HuH-7.5 (cell line): ENCODE data around the gene WDR76.

Experiments used
- DNase-seq: peaks from one replicate; pipeline ENCODE4 v3.0.0; 2011; ENCODE audit warnings: low spot score

Gene WDR76

DNA sequence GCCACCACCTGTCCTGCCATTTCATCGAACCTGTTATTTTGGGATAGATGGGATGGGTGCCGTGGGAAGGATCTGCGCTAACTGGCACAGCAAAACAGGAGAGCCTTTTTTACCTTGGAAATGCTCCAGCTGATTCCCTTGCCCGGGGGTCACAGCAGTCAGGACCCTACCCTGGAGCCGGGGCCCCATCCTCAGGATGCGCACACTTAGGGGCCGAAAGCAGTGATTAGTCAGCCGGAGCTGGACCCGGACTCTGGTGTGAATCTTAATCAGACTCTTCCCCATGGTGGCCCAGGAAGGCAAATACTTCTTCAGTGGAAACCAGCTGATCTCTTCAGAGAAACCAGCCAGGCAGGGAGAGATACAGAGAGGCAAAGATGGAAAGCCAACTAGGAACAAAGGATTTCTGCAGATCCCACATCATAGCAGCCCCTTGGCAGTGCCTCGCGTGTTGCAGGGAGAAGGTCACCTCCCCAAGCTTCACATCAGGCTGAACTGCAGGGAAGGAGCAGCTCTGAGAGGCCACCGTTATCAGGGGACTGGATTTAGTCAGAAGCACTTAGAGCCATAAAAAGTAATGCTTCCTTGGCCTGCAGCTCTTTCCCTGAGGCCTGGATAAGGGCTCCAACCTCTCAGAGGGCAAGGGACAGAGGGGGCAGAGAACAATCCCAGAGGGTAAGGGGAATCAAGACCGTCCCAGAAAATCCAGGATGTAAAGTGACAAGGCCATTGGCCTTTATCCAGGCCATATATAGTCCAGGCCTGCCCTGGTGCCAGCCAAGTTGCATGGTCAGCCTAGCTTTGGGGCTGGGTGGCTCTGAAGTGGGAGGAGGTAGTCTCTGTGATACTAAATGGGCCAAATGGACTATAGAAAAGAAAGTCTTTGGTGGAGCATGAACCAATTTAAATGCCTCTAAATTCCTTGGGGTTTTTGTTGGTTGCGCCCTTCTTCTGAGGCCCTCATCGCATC is 52.9 kb downstream of the WDR76 start:
- DNase-seq, result no peak

GRCh38 chr15:43880406-43881194 is 53.8 kb downstream of the WDR76 start:
- no peak for DNase-seq

DNA sequence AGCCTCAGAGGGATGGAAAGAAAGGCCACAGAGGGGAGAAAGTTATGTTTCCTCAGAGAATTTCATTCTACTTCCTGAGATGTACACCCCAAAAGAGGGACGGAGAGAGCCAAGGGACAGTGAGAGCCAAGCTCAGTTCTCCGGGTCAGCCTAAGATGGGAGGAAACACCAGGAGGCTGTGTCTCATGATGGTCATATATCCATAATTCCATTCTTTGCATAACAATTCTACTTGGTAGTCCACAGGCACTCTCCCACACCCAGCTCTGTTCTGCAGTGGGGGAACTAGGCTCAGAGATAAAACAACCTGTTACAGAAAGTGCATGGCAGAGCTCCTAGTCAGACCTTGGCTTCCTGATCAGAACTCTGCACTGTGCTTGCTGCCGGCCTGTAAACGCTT is 54.4 kb downstream of the WDR76 start:
- no peak for DNase-seq

DNA sequence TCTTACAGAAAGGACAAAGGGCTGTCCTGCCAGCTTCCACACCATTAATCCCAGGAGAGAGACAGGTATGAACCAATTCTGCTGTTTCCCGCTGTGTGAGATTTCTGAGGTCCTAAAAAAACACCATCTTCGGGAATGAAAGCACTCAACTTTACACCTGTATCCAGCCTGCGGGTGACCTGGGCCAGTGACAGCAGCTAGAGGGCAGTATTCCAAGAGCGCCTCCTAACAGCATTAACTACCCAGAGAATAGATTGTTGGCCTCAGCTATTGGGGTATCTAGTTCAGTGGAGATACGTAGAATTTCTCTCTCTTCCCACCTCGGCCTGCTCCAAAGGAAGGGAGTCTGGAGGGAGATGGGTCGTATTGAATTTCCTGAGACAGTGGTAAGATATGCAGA is 55.1 kb downstream of the WDR76 start:
- no peak for DNase-seq

- DNase-seq, result no peak
Observed at GRCh38 chr15:43883571-43883970, 56.8 kb downstream of the WDR76 start.

DNA sequence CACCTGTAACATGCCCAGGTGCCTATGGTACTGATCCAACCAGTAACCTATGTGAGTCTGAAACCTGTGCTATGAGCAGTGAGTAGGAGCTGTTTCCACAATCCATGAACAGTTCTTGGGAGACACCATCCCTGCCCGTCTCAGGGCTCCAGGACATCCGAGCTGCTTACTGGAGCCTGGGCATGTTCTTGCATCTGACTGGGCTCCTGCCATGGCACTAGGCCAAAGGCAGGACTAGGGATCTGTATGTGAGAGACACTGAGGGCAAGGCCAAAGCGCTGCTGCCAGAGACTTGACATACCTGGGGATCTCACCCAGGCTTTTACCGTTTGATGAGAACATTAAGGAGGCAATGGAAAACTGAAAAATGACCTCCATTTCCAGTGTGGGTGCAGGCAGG is 59.8 kb downstream of the WDR76 start:
- DNase-seq, result no peak

- no peak for DNase-seq
Observed at GRCh38 chr15:43887901-43888300, 61.1 kb downstream of the WDR76 start.

DNA sequence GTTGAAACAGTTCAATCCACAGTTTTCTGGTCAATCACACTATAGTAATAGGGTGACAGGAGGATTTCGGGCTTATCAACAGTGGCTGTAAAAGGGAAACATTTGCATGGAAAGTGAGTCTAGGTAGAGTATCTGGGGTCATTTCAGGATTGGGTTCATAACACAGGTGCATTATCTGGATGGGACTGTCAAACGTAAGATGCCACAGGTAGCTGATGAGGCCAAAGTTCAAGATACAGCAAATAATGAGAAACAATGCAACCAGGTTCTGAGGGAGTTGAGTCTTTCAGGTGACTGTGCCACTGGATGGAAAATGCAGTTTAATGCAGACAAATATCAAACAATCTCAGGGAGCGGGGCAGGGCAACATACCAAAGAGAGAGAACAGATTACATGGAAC is 62.2 kb downstream of the WDR76 start:
- DNase-seq, result no peak

GRCh38 chr15:43893956-43894355 is 67.2 kb downstream of the WDR76 start:
- no peak for DNase-seq

DNA sequence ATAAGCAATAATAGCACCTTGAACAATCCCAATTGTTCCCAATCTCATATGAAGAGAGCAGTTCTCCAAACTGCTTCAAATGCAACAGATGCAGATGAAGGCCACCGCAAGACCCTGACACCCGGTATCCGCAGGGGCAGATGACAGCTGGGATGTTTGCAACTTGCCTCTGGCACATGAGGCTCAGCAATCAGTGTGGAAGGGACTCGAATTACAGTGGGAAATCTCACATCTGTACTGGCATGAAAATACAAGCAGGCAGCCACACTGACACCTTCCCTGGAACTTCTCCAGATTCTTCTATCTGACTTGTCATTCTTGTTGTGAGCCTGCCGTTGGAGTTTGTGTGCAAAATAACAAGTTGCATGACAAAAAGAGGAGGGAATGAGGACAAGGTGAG is 68.8 kb downstream of the WDR76 start:
- no peak for DNase-seq

- no peak for DNase-seq
Observed at GRCh38 chr15:43896543-43896942, 69.7 kb downstream of the WDR76 start.

- DNase-seq, result no peak
Observed at GRCh38 chr15:43898891-43899290, 72.1 kb downstream of the WDR76 start.

DNA sequence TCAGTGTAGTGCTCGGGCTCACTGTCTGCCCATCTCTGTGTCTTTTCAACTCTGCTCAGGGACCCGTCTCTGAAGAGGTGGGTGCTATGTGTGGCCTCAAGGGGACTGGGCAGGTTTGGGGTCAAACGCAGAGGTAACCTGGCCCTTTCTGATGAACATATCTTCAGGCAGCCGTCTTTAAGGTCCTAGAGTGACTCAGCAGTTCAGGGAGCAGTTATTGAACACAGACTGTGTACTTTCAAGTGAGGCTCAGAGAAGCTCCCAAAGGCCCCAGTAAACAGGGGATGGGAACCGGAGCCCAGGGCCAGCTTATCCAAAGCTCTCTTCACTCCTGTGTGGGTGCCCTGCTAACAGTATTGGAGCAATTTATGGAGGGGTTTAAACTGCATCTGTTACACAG is 73.1 kb downstream of the WDR76 start:
- no peak for DNase-seq

DNA sequence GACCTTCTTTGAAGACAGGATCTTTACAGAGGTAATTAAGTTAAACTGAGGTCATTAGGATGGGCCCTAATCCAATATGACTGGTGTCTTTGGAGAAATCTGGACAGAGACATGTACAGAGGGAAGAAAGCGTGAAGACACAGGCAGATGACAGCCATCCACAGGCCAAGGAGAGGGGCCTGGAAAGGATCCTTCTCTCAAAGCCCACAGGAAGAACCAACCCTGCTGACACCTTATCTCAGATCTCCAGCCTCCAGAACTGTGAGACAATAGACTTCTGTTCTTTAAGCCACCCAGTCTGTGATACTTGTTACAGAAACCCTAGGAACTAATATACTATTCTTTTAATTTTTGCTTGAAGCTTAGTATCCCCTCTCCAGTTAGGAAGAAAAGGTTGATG is 74.2 kb downstream of the WDR76 start:
- DNase-seq, result no peak

DNA sequence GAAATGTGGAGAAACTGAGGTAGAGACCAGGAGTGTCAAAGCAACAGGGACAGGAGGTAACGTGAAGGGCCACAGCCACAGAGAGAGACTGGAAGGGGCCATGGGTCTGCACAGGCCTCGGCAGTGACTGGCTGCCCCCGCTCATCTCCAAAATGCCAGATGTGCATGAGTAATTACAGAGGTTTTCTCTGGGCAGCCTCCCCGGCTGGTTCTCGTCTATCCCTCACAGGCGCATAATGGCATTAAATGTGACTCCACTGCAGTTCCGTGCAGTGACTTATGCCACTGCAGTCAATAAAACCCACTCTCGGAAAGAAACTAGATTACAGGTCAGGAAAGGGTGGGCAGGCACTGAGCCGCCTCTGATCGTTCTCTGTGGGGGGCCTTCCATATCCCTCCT is 74.7 kb downstream of the WDR76 start:
- DNase-seq, result no peak

DNA sequence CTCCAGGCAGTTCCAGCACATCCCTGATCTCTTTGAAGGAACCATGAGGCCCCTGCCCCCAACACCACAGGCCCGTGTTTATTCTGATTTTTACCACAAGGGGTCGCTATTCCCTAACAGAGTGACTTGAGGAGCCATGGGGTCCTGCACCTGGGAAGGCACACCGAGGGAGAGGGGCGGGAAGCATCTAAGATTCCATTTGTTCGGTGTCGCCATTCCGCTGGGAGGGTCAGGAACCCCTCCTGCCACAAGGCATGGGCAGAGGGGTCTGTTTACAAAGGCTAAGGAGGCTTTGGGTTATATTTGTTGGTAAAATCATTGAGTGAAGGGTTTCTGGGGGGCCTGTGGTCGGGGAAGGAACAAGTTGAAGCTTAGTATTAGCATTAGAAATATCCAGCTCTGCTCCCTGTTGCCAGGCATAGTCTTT is 77.1 kb downstream of the WDR76 start:
- peak; percentile 55 for DNase-seq

- DNase-seq, result no peak
Observed at GRCh38 chr15:43905755-43906154, 79.0 kb downstream of the WDR76 start.

GRCh38 chr15:43908516-43909050 is 81.8 kb downstream of the WDR76 start:
- DNase-seq, result no peak

GRCh38 chr15:43911235-43911781 is 84.5 kb downstream of the WDR76 start:
- DNase-seq, result no peak

- no peak for DNase-seq
Observed at GRCh38 chr15:43912208-43912607, 85.4 kb downstream of the WDR76 start.

DNA sequence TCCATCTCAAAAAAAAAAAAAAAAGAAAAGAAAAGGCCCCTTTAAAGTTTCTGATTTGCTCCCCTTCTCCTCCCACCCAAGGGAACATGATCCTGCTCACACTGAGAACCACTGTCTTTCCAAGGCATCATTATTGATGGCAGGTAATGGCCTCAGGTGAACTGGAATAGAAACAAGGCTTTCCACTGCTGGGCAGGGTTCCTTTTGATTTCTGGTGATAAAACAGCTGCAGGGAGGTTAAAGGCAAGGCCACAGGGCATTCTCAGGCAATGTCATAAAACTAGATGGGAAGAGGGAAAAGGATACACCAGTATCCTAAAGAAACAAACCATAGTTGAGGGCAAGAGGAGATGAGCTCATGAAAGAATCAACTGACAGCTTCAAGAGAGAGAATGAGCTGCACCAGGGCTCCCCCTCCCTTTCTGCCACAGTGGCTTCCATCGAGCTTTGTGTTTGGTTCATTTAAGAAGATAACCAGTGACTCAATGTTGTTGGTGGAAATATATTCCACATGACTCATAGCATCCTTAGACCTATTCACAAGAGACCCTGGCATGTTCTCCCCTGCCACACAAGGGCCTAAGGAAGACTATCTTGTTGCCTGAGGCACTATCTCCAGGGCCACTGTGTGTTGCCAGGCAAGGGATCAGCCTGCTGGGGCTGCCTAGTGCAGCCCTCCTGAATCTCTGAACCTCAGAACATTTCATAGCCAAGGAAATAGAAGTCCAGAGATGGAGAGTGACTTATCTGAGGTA is 86.4 kb downstream of the WDR76 start:
- DNase-seq, result no peak

DNA sequence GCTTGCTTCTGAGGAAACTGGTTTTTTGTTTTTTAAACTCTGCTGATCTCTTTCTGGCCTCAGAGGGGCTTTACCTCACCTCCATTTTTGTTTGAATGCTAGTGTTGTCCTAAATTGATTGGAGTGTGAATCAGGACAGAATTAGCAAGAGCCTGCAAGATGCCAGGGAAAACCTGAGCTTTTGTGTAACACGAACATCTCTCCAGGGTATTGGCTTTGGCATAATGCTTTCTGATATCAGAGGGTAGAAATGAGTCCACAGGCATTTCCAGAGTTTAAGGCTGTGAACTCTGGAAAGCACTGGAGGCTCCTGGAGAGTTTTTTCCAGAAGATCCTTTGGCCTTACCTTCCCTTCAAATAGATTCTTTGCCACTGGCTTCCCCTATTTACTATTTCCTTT is 87.1 kb downstream of the WDR76 start:
- DNase-seq, result no peak
